IPS-15b (cell line): ENCODE results near the gene MGST2.

Experiments used
- H3K27me3 ChIP-seq: one replicate; pipeline ENCODE4 v1.6.1; 2013; ENCODE audit warnings: low read length; ENCODE audit not compliant: control insufficient read depth, insufficient read depth
- H3K36me3 ChIP-seq: one replicate; pipeline ENCODE4 v1.6.1; 2013; ENCODE audit warnings: low read length; ENCODE audit not compliant: control insufficient read depth, insufficient read depth
- H3K4me1 ChIP-seq: one replicate; pipeline ENCODE4 v1.6.1; 2013; ENCODE audit warnings: mild to moderate bottlenecking, low read length; ENCODE audit not compliant: control insufficient read depth, insufficient read depth
- H3K4me3 ChIP-seq: one replicate; pipeline ENCODE4 v1.5.1; 2013; ENCODE audit warnings: low read depth, low read length
- H3K9ac ChIP-seq: one replicate; pipeline ENCODE4 v1.6.1; 2013; ENCODE audit warnings: low read depth, mild to moderate bottlenecking, low read length
- H3K9me3 ChIP-seq: one replicate; pipeline ENCODE4 v1.6.1; 2013; ENCODE audit warnings: mild to moderate bottlenecking, low read length; ENCODE audit not compliant: control insufficient read depth, insufficient read depth

Gene MGST2

DNA sequence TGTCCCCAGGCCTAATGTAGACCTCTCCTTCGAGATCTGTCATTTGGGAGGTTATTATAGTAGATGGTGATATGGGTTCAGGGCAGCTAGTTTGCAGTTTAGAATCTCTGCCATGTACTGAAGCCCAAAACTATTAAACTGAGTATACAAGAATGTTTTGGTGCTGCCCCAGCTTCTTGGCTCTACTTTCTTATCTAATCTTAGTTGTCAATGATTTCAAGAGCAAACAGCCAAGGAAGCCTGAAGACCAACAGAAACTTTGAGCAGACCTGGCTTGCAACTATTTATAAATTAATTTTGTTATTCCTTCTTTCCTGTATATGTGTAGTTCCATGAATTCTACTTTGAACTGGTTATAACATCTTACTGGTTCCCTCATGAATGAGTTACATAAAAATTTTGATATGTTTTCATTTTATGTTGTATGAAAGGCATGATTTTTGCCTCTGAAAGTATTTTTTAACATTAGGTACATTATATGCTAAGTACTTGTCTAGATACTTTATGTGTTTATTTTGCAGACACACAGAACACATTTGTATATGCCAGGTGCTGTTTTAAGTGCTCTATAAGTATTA, 2.0 kb upstream of the MGST2 start:
- H3K9me3 ChIP-seq, result no peaks in the 10 kb centered on the region
- no peaks in the 10 kb centered on the region for H3K27me3 ChIP-seq
- H3K4me1 ChIP-seq, result peaks cover 7% of the 10 kb centered on the region
- H3K9ac ChIP-seq, result no peak overlapping the region
- H3K4me3 ChIP-seq, result no peak overlapping the region
- H3K36me3 ChIP-seq, result no peaks in the 10 kb centered on the region

DNA sequence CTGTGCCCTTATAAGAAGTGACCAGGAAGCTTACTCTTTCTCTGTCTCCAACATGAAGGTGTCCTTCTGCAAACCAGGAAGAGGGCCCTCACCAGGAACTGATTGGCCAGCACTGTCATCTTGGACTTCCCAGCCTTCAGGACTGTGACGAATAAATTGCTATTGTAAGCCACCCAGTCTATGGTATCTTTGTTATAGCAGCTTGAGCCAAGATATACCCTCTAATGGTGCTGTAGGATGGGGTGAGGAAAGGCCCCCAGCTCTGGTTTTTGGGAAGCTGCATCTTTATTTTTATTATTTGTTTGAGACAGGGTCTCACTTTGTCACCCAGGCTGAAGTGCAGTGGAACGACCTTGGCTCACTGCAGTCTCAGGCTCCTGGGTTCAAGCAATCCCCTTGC, 1.2 kb upstream of the MGST2 start:
- no peaks in the 10 kb centered on the region for H3K9me3 ChIP-seq
- H3K4me3 ChIP-seq, result no peak overlapping the region
- no peaks in the 10 kb centered on the region for H3K36me3 ChIP-seq
- H3K9ac ChIP-seq, result no peak overlapping the region
- no peaks in the 10 kb centered on the region for H3K27me3 ChIP-seq
- peaks cover 7% of the 10 kb centered on the region for H3K4me1 ChIP-seq

DNA sequence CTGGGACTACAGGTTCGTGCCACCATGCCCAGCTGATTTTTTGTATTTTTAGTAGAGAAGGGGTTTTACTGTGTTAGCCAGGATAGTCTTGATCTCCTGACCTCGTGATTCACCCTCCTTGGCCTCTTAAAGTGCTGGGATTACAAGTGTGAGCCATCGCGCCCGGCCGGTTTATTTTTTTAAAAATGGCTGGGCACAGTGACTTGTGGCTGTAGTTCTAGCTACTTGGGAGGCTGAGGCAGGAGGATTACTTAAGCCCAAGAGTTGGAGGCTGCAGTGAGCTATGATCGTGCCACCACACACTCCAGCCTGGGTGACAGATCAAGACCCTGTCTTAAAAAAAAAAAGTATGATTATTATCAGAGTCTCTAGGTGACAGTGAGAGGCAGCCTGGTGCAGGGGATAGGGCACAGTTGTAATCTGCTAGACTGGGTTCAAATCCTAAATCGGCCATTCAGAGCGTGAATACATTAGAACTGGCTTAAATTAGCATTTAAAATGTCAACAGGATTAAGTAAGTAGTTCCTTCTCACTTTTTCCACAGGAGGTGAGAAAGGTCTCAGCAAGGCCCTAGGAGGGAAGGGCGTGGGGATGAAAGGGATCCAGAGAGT, 435 bp upstream of the MGST2 start:
- H3K9ac ChIP-seq, result peak overlapping the region; percentile 83
- peaks cover 7% of the 10 kb centered on the region for H3K4me1 ChIP-seq
- H3K27me3 ChIP-seq, result no peaks in the 10 kb centered on the region
- H3K36me3 ChIP-seq, result no peaks in the 10 kb centered on the region
- H3K9me3 ChIP-seq, result no peaks in the 10 kb centered on the region
- H3K4me3 ChIP-seq, result peak overlapping the region; percentile 72

DNA sequence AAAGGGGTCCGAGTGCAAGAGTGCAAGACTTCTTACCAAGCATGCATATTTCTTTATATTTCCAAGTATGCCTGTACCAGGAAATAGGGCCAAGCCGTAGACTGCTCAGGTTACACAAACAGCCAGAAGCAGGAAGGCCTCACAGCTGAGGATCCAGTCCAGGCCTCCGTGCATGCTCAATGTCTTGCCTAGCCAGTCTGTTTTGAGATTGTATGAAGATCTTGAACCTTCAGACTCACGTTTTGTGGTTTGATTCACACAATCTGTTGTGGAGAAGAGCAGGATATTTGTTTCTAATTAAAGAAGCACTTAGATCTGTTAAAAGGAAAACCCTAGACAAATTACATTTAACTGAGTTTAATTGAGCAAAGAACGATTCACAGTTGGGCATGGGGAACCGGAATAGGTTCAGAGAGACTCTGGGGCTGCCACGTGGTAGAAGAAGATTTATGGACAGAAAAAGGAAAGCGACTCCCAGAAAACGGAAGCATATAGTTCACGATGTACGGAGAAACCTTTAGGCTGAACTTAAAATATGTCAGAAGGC, 1.2 kb downstream of the MGST2 start:
- Histone ChIP-seq H3K9ac (no peak overlapping the region), H3K27me3 (no peaks in the 10 kb centered on the region), H3K9me3 (no peaks in the 10 kb centered on the region), H3K4me3 (no peak overlapping the region), H3K36me3 (no peaks in the 10 kb centered on the region), H3K4me1 (peaks cover 7% of the 10 kb centered on the region)

DNA sequence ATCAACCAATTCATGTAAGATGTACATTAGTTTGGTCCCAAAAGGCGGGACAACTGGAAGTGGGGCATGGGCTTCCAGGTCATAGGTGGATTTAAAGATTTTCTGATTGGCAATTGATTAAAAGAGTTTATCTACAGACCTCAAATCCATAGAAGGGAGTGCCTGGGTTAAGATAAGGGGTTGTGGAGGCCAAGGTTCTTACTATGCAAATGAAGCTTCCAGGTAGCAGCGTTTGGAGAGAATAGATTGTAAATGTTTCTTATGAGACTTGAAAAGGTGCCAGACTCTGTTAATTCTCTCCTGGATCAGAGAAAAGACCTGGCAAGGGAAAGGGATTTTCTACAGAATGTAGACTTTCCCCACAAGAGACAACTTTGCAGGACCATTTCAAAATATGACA, 2.4 kb downstream of the MGST2 start:
- no peaks in the 10 kb centered on the region for H3K36me3 ChIP-seq
- H3K4me1 ChIP-seq, result peaks cover 11% of the 10 kb centered on the region
- H3K4me3 ChIP-seq, result no peak overlapping the region
- no peak overlapping the region for H3K9ac ChIP-seq
- no peaks in the 10 kb centered on the region for H3K9me3 ChIP-seq
- H3K27me3 ChIP-seq, result no peaks in the 10 kb centered on the region

DNA sequence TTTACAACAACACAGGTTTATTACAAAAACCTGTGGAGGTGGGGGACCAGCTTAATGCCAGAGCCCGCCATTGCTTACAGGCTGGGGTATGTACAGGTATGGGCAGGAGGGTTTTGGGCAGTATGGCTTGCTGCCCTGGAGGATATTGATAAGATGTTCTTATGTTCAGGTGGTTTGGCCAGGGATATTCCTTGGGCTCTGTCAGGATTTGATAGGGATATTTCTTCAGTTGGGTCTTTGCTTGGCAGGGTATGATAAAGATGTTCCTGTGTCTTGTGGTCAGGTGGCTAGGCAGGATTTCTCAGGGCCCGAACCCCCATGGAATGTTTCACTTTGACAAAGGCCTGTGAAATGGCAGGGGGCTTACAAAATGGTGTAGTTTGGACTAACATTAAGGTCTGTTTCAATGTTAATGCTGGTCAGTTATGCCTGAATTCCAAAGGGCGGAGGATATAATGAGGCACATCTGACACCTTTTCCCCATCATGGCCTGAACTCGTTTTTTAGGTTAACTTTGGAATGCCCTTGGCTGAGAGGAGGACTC, 3.1 kb downstream of the MGST2 start:
- H3K9me3 ChIP-seq, result no peaks in the 10 kb centered on the region
- H3K36me3 ChIP-seq, result no peaks in the 10 kb centered on the region
- H3K4me3 ChIP-seq, result no peak overlapping the region
- no peak overlapping the region for H3K9ac ChIP-seq
- H3K27me3 ChIP-seq, result no peaks in the 10 kb centered on the region
- H3K4me1 ChIP-seq, result peaks cover 11% of the 10 kb centered on the region

DNA sequence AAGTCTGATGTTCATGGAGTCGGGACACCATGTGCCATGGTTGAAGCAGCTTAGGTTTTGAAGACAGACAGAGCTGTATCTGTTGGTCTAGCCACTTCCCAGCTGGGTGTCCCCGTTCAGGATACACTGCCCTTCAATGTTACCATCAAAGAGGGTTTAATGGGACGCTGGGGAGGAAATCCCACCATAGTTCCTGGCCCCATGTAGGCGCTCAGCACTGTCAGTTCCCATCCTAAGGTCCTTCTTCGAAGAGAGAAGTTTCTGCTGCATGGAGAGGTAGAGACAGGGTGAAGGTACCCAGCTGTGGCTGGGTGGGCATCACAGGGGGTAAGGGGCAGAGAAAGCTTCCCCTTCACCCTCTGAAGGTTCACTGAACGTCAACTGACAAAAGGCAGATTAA, 3.7 kb downstream of the MGST2 start:
- Histone ChIP-seq H3K9me3 (no peaks in the 10 kb centered on the region), H3K36me3 (no peaks in the 10 kb centered on the region), H3K4me1 (peaks cover 11% of the 10 kb centered on the region)

DNA sequence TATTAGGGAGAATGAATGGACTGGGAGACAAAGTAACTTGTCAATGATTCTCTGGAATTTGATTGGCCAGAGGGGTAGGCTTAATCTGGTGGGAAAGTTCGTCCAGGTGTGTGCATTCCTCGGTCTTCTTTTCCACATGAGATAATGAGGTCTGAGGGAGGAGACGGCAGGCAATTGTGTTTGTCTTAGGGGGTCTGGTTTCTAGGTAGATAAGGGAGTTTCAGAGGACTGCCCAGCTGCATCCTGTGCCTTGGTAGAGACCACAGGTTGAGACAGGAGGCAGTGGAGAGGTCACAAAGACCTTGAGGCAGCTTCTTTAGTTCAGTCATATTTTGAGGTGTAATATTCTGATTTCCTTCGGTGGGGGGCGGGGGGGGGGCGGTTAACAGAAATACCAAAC, 4.3 kb downstream of the MGST2 start:
- Histone ChIP-seq H3K4me1 (peaks cover 11% of the 10 kb centered on the region), H3K27me3 (no peaks in the 10 kb centered on the region), H3K36me3 (no peaks in the 10 kb centered on the region), H3K9ac (no peak overlapping the region), H3K4me3 (no peak overlapping the region), H3K9me3 (no peaks in the 10 kb centered on the region)

More for the DNA sequence above, 3.7 kb downstream of the MGST2 start:
- H3K4me3 ChIP-seq, result no peak overlapping the region
- H3K27me3 ChIP-seq, result no peaks in the 10 kb centered on the region
- no peak overlapping the region for H3K9ac ChIP-seq

DNA sequence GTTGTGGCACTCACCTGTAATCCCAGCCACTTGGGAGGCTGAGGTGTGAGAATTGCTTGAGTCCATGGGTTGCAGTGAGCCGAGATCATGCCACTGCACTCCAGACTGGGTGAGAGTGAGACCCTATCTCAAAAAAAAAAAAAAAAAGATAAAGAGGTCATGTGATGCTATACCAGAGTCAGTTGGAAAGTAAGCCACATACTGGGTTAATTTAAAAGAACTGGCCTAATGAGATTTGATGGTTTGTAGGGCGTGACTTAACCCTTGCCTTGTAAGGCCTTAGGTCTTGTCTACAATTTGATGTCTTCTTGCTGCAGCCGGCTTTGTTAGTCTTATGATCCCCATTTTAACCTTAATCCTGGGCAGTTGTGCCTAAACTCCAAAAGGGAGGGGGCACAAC, 5.2 kb downstream of the MGST2 start:
- Histone ChIP-seq H3K36me3 (no peaks in the 10 kb centered on the region), H3K27me3 (no peaks in the 10 kb centered on the region), H3K4me1 (peaks cover 9% of the 10 kb centered on the region), H3K4me3 (no peak overlapping the region), H3K9ac (no peak overlapping the region), H3K9me3 (no peaks in the 10 kb centered on the region)

DNA sequence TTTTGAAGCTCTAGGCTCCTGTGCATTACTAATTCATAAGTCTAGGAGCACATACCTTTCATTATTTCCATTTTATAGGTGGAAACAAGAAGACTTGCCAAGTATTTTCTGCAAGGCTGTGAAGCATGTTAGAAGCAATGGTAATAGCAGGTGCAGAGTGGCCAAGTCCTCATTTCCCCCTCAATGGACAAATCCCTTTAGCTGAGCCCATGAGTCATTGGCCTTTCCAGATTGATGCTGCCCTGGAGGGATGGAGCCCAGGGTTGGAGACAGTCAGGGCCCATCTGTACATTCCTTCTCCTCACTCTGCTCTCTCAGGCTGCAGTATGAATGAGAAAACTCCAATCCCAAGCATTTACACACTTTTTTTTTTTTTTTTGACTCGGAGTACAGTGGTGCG, 6.6 kb downstream of the MGST2 start:
- H3K27me3 ChIP-seq, result no peaks in the 10 kb centered on the region
- no peak overlapping the region for H3K4me3 ChIP-seq
- H3K36me3 ChIP-seq, result no peaks in the 10 kb centered on the region
- peaks cover 4% of the 10 kb centered on the region for H3K4me1 ChIP-seq
- no peak overlapping the region for H3K9ac ChIP-seq
- H3K9me3 ChIP-seq, result no peaks in the 10 kb centered on the region

DNA sequence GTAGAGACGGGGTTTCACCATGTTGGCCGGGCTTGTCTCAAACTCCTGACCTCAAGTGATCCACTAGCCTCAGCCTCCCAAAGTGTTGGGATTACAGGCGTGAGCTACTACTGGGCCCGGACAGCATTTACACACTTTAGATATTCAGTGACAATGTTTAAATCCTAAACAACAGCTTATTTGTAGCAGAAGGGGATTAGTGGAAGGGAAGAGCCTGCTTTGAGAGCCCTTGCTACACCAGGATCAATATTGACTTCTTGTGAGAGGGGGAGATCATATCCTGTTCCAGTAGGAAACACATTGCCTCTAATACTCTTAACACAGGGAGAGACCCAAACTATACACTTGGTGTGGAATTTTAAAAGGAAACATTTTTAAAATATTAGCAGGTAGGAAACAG, 7.1 kb downstream of the MGST2 start:
- Histone ChIP-seq H3K36me3 (no peaks in the 10 kb centered on the region), H3K9ac (no peak overlapping the region), H3K4me1 (peaks cover 4% of the 10 kb centered on the region), H3K9me3 (no peaks in the 10 kb centered on the region), H3K27me3 (no peaks in the 10 kb centered on the region), H3K4me3 (no peak overlapping the region)

DNA sequence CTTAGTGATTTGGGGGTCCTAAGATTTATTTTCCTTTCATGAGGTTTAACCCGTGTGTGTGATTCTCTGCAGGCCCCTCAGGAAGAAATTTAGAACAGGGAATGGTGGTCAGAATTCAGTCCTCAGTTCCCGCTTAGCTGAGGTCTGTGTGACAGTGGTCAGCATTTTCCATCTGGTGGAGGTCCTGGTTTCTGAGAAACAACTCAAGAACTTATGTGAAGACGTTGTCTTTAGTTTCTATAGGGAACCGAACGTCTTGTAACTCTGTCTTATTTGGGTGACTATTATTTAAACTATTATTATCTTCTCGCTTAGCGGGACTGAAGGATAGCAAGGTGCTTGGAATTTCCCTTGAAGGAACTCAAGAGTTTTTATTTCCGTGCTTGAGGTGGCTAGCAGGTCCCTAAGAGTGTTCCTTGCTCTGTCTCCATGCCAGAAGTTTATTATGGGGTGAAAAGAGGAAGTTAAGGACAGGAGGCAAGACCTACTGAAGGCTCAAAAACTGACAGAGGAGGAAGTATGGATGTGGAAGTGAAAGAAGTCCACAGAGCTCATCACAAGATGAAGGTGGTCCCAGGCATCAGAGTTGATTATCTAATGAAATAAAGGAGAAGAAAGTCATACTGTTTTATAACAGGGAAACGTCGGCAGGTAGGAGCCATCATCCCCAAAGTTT, 9.4 kb downstream of the MGST2 start:
- H3K9ac ChIP-seq, result no peak overlapping the region
- no peaks in the 10 kb centered on the region for H3K9me3 ChIP-seq
- no peaks in the 10 kb centered on the region for H3K36me3 ChIP-seq
- H3K27me3 ChIP-seq, result no peaks in the 10 kb centered on the region
- no peak overlapping the region for H3K4me3 ChIP-seq
- peaks cover 4% of the 10 kb centered on the region for H3K4me1 ChIP-seq
